GM12872 (cell line): ENCODE results near the gene OBSL1.
A peak's percentile ranks its signal among the peaks of the same experiment; 100 is the strongest.

Source experiments
- TF ChIP-seq, protein P1 (sequence below): IDR thresholded peaks from 3 replicates; pipeline ENCODE4 v1.5.1; 2011; ENCODE audit warnings: low read depth, mild to moderate bottlenecking, low read length, moderate library complexity; ENCODE audit not compliant: insufficient read depth

The OBSL1 gene

DNA sequence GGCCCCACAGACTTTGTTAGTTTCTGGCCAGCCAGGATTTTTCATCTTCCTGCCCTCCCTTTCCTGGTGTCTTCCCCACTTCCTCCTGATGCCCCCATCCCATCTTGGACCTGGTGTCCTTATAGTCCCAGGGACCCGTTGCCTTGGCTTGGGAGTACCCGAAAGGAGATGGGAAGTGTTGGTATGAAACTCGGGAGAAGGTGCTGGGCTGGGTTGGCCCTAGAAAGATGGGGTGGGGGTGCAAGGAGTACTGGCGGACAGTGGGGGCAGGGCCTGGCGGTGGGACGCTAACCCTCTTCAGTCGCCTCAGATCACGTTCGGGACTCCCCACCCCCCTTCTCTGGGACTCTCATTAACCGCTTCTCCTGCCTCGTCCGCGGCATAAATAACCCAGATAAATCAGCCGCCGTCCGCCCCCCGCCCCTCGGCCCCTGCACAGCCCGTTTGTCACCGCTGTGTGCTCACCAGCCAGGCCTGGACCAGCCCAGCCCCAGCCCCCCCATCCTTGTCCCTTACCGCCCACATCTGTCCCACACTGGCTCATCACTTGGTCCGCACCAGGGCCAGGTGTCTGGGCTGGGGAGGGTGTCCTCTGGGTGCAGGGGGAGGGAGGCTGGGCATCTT, 60.7 kb downstream of the OBSL1 start:
- TF ChIP-seq, protein P1, sequence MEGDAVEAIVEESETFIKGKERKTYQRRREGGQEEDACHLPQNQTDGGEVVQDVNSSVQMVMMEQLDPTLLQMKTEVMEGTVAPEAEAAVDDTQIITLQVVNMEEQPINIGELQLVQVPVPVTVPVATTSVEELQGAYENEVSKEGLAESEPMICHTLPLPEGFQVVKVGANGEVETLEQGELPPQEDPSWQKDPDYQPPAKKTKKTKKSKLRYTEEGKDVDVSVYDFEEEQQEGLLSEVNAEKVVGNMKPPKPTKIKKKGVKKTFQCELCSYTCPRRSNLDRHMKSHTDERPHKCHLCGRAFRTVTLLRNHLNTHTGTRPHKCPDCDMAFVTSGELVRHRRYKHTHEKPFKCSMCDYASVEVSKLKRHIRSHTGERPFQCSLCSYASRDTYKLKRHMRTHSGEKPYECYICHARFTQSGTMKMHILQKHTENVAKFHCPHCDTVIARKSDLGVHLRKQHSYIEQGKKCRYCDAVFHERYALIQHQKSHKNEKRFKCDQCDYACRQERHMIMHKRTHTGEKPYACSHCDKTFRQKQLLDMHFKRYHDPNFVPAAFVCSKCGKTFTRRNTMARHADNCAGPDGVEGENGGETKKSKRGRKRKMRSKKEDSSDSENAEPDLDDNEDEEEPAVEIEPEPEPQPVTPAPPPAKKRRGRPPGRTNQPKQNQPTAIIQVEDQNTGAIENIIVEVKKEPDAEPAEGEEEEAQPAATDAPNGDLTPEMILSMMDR, result no peak

DNA sequence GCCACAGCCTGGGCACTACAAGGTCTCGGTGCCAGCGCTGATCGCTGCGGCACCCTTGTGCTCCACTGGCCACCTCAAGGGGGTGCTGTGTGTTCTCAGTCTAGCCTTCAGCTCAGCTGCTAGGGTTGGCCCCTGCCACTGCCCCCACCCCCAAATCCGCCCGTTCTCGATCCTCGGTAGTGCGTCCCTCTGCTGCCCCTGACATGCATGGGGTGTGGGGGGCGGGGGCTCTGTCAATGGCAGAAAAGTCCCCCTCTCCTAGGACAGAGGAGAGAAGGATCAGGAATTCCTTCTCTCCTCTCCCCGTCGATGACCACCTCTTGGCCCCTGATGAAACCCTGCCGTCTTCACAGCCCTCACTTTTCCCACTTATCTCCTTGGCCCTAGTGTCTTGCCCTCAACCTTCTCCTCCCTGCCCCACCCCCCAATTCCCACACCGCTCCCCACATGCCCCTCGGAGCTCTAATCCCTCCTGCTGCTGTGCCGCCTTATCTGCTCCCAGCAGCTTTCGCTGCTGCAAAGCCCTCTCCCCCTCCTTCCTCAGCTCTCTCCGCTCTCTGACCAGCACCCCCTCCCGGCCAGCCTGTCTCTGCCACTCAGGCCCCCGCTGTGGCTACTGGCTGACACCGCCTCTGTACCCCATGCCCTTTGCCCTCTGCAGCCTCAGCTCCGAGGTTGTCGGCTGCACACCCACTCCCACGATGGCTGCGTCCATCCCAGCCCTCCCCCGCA, 61.4 kb downstream of the OBSL1 start:
- TF ChIP-seq, protein P1, result peak; percentile 80

DNA sequence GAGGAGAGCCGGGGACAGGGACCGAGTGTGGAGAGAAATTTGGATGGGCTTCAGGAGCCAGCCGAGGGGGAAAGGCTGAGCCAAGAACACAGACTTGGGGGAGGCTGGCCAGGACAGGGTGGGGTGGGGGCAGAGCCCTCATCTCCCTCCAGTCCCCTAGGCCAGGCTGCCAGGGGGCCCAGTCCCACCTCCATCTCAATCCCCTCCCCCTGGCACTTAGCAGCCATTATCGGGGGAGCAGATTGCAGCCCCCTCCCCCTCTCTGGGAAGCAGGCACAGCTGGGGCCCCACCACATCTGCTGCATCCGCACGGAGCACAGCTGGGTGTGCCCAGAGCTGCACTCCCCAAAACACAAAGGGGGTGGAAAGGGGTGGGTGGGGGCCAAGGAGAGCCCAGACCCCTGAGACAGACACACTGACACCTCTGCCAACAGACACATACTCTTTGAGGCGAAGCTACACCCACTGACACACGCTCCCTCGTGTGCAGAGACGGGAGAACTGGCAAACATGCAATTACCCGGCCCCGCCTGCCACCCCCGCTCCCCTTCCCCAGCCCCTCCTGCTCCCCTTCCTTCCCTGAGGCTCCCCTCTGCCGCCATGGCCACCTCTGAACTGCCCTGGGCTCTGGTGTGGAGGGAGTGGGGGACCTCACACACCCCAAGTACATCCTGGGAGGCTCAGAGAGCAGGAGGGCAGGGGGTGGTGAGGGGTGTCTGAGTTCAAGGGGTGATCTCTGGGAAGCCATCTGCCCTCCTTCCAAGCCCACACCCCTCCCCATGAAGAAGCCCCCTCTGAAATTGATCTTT, 62.2 kb downstream of the OBSL1 start:
- TF ChIP-seq, protein P1, result no peak

DNA sequence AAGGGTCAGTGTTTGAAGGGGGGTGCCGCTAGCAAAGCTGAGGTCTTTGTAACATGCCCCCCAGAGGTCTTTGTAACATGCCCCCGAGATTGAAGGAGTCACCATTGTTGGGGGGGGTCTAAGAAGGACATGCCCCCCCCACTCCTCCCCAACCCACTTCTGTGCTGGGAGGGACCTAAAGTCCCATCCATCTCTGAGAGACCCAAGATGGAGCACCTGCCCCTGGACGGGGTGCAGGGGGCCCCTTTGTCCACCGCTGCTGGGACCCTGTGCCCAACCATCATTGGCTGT, 63.0 kb downstream of the OBSL1 start:
- TF ChIP-seq, protein P1, result no peak

DNA sequence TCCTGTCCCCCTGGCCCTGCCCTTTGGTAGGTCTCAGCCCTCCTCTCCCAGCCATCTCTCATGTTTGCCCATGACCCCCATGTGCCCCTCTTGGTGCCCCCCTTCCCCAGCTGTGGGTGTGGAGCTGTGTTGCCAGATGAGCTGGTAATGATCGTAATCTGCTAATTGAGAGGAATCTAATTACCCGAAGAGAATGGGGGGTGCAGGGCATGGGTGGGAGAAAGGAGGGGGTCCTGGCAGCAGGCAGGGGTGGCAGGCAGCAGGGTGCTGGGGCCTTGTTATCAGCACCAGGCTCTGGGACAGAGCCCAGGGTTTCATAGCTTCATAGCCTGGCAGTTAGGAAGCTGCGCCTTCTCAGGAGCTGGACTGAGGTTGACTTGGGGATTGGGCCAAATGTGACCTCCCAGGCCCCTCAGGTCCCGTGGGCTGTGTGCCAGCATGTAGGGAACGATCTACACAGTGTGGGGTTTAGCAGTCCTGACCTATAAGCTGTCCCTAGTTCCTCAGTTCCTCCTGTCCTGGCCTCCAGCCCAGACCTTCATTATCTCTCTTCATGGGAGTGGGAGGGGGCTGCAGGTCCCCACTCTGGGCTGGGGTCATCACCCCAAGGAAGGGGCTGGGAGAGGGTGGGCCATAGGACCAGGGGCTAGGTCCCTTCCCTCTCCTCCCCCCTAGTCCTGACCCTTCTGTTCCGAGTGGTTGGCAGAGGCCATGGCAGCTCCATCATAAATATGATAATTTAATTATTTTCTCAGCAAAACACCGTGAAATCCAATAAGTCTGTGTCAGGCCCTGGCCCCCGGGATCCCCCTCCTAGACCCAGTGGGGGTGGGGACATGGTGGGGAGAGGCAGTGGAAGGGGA, 63.5 kb downstream of the OBSL1 start:
- TF ChIP-seq, protein P1, result no peak

DNA sequence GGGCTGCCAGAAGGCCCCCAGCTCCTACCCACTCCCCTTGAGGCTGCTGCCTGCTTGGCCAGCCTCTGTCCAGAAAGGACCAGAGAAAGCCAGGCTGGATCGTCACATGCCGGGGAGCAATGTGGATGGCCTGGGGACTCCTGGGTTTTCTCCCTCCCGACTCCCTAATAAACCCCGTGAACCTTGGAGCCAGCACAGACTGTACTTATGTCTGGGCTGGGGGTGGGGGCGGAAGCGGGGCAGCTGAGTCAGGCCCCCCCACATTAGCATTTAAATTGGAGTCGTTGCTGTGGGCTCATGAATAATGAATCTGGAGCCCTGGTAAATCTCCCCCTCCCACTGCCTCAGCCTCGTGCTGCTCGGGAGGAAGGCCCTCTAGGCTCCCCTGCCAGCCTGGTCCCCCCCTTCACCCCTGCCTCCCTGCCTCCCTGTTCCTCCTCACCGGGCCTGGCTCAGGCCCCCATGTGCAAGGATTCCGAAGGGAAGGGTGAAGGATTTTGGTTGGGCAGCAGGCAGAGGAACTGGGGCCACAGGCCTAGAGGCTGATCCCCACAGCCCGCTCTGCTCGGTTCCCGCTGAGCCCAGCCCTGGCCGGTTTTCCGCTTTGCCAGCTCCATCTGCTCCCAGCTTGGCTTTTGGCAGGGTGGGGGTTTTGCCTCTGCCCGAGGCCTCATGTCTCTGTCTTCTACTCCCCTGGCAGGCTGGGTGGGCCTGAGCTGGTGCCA, 64.4 kb downstream of the OBSL1 start:
- TF ChIP-seq, protein P1, result no peak
